GM21360 (cell line): Measurements from ENCODE around the gene P2RX4.
"Not testable (repeated sequence)": the region's sequence is repeated elsewhere in the genome, so short reads cannot be mapped to it uniquely, and the experiment has no call there.

Source experiments
- ATAC-seq: cut with Tn5 transposase; IDR thresholded peaks from one replicate; pipeline ENCODE4 v1.9.1; 2021; ENCODE audit warnings: mild to moderate bottlenecking, moderate library complexity; ENCODE audit not compliant: unreplicated experiment

The P2RX4 gene

DNA sequence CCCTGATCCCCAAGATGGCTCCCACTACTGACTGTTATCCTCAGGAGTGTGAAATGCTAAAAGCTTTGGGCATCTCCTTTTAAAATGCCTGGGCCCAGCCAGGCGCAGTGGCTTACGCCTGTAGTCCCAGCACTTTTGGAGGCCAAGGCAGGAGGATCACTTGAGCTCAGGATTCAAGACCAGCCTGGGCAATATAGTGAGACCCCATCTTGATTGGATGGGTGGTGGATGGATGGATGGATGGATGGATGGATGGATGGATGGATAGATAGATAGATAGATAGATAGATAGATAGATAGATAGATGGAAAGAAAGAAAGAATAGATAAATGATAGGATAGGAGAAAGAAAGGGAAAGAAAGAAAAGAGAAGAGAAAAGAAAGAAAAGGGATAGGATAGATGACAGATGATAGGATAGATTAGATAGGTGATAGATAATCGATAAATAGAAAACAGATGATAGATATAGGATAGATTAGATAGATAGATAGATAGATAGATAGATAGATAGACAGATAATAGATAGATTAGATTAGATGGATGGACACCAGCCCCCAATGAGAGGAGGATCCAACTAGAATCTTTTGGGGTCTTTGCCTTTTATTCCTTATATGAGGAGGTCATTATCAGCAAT lies 9.5 kb downstream of the P2RX4 start:
- ATAC-seq = no peak

DNA sequence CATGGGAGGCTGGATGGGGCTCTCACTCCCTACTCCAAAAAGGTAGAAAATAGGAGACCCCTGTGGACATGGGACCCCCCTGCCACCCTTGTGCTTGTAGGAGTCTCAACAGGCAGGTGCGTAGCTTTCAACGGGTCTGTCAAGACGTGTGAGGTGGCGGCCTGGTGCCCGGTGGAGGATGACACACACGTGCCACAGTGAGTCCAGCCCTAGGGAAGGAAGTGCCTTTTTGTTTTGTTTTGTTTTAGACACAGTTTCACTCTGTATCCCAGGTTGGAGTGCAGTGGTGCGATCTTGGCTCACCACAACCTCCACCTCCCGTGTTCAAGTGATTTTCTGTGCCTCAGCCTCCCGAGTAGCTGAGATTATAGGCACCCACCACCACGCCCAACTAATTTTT lies 12.9 kb downstream of the P2RX4 start:
- ATAC-seq = no peak

DNA sequence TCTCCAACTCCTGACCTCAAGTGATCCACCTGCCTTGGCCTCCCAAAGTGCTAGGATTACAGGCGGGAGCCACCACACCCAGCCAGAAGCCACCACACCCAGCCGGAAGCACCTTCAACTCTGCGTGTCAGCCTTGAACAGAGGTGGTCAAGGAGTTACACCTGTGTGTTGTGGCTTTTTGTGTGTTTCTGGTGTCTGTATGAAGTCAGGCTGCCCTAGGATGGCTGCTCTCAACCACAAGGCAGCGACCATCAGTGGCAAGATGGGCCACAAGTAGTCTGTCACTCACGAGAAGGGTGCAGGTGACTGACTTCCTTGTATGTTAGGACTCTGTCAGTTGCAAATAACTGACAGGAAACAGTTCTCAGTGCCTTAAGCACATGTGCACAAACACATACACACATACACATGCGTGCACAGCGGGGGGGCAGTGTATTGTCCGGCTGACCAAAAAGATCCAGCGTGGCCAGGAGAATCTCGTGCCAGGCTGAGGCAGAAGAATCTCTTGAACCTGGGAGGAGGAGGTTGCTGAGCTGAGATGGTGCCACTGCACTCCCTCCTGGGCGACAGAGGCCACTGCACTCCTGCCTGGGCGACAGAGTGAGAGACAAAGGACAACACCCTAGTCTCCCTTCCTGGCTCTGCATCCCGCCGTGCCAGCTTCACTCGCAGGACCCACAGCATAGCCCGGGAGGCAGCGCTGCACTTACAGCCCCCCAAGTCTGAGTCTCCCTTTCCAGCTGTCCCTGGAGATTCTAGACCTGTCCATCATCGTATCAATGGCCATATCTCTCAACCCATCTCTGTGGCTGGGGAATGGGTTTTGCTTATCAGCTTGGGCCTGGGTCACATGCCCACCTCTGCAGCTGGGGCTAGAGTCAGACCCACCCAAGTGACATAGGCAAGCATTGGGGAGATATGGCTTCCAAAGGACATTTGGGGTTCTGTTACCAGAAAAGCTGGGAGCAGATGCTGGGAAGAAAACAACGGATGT lies 13.7 kb downstream of the P2RX4 start:
- ATAC-seq = no peak

DNA sequence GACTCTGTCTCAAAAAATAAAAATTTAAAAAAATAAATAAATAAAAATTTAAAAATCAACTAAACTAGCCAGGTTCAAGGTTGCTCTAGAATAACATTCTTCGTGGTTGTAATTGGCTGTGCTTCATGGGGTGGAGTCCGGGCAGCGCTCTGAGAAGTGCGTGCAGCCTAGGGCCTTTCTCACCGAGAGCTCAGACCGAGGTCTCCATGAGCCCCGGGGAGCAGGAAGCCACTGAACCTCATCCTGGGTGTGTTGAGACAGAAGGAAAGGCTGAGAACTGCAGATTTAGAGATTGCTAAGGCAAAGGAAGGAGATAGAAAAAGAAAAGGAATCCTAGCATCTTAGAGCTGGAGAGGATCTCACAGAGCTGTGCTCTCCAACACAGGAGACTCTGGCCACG lies 14.7 kb downstream of the P2RX4 start:
- ATAC-seq = no peak

DNA sequence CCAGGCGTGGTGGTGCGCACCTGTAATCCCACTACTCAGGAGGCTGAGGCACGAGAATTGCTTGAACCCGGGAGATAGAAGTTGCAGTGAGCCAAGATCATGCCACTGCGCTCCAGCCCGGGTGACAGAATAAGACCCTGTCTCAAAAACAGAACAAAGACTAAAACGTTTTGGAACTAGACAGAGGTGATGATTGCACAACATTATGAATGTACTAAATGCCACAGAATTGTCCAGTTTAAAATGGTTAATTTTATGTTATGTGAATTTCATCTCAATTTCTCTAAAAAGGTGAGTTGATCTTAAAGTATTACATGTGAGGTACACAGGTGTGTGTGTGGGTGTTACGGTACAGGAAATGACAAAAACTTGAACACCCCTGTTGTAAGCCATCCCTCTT lies 16.5 kb downstream of the P2RX4 start:
- ATAC-seq = no peak

DNA sequence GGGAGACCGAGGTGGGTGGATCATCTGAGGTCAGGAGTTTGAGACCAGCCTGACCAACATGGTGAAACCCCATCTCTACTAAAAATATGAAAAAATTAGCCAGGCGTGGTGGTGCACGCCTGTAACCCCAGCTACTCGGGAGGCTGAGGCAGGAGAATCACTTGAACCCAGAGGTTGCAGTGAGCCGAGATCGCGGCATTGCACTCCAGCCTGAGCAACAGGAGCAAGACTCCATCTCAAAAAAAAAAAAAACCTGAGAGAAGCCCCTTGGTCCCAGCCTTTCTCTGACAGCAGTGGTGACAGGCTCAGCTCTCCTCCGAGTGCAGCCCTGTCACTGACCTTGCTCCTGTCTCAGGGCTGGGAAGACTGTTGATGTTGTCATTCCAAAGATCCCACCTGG lies 16.9 kb downstream of the P2RX4 start:
- not testable (repeated sequence) for ATAC-seq

DNA sequence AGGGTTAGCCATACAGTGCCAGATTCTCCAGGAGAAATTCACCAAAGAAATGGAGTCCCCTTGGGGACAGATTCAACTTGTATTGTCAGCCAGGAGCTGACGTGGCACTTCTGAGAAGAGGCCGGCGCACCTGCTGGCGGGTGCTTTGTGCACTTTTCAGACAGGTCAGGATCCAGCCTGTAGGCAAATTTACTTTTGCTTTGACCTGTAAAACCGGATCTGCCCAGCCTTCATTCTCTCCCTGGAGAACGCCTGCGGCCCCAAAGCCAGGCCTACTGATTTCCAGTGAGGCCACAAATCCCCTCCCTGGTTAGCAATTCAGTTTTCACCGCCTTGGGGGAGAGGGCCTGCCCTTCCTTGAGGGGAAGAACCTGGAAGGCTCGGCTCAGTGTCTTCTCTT lies 17.4 kb downstream of the P2RX4 start:
- ATAC-seq = peak; percentile 66

DNA sequence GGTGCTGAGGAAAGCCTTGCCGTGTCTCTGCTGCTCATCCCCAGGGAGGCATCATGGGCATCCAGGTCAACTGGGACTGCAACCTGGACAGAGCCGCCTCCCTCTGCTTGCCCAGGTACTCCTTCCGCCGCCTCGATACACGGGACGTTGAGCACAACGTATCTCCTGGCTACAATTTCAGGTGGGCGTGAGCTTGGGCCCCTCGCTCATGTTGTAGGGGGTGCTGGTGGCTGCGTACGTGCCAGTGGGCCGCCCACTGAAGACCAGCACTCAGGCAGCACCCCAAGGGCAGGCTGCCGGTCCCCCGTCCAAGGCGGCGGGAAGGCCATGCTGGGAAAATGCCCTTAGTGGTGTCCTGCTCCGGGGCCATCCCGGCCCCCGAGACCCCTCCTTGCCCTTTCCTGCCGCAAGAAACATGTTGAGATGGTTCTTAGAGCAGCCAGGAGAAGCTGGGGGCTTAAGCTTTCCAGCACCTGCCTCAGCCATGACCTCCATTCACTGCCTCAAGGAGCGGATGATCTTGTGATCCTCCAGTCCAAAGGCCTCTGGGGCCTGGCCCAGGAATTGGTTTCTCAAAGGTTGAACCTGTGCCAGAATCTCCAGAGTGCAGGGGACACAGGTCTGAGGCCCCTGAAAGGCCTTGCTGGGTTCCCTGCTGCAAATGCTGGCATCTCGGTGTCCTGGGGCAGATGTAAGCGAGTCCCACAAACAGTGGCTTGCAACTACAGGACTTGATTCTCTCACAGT lies 19.2 kb downstream of the P2RX4 start:
- no peak for ATAC-seq

DNA sequence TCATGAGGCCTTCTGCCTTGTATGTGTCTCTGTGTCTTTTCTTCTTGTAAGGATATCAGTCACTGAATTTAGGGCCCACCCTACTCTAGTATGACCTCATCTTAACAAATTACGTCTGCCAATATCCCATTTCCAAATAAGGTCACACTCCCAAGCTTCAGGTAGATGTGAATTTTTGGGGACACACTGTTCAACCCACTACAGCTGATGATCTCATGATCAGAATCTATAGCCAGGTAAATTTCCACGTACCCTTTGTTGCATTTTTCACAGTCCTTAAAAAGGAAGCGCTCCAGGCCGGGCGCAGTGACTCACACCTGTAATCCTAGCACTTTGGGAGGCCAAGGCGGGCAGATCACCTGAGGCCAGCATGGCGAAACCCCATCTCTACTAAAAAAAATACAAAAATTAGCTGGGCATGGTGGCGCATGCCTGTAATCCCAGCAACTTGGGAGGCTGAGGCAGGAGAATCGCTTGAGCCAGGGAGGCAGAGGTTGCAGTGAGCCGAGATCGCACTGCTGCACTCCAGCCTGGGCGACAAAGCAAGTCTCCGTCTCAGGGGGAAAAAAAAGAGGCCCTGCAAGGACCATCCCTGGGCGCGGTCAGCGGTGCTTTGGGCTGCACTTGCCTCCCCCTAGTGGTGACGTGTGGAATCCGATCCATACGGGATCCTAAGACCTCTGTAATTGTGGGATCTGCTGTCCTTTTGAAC lies 20.1 kb downstream of the P2RX4 start:
- ATAC-seq = not testable (repeated sequence)

DNA sequence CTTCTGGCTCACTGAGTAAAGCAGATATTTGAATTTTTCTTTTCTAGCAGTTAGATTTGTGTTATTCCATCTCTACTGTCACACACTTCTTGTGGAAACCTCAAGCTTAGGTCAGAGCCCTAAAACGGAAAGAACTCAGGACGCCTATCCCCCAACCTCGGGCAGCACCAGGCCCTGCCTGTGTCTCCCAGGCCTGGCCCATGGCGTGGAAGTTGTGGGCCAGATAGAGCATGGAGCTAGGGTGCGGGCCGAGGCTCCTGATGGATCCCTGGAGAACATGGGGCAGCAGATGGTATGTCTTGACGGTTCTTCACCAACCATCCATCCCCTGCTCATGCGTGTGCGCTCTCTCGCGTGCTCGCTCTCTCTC lies 20.6 kb downstream of the P2RX4 start:
- no peak for ATAC-seq

DNA sequence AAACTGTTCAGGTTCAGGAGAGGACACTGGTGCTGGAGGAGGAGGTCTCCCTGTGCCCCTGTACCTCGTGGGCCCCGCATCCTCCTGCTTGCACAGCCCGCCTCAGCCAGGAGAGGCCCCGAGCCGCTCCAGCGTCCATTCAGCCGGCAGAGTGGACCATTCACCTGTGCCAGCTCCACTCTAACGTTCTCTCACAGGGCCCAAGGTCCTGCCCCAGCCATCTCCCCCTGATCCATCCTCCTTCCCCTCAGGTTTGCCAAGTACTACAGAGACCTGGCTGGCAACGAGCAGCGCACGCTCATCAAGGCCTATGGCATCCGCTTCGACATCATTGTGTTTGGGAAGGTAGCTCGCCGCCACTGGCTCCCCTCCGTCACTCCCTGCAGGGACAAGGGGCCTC lies 22.2 kb downstream of the P2RX4 start:
- no peak for ATAC-seq

DNA sequence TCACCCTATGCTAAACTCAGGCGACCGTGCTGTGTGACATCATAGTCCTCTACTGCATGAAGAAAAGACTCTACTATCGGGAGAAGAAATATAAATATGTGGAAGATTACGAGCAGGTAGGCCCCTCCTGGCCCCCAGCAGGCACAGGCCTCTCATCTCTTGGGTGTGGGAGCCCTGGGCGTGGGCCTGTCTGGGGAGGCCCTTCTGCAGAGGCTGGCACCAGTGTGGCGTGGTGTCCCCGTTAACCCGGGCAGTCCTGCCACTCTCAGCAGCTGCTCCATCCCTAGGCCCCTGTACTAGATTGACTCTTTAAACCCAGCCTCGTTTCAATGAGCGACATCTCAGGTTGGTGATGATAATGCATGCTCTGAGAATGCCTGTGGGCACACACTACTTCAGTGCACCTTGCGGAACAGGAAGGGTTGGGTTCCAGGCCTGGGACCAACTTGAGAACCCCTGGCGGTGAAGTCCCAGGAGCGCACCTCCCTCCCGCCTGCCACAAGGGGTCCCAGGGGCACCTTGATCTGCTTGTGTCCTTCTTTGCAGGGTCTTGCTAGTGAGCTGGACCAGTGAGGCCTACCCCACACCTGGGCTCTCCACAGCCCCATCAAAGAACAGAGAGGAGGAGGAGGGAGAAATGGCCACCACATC lies 23.2 kb downstream of the P2RX4 start:
- no peak for ATAC-seq

DNA sequence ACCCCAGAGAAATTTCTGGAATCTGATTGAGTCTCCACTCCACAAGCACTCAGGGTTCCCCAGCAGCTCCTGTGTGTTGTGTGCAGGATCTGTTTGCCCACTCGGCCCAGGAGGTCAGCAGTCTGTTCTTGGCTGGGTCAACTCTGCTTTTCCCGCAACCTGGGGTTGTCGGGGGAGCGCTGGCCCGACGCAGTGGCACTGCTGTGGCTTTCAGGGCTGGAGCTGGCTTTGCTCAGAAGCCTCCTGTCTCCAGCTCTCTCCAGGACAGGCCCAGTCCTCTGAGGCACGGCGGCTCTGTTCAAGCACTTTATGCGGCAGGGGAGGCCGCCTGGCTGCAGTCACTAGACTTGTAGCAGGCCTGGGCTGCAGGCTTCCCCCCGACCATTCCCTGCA lies 23.7 kb downstream of the P2RX4 start:
- ATAC-seq = no peak

DNA sequence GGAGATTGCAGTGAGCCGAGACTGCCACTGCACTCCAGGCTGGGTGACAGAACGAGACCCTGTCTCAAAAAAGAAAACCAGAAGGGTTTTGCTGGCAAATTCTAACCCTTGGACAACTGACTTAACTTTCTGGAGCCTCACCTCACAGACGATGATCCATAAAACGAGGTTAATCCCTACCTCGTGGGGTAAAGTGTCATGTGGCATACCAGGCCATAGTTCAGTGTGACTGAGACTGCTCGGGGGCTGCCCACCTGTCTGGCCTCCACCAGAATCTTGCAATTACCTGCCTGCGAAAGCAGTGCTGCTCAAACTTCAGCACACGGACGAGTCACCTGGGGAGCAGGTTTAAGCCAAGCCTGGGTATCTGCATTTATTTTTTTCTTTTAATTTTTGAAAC lies 26.8 kb downstream of the P2RX4 start:
- no peak for ATAC-seq

DNA sequence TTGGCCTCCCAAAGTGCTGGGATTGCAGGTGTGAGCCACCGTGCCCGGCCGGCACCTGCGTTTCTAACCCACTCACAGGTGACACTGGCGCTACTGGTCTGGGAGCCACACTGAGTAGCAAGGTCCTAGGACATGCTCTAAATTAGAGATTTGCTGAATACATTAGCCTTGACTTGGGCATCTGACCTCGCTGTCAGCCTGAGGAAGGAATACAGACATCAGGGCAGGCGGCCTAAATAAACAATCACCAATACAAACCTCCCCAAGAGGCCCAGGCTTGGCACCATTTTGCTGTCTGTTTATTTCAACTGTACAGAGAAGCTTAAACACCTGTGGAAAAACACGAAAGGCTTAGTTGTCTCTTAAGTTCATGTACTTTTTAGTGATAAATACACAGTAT lies 27.5 kb downstream of the P2RX4 start:
- no peak for ATAC-seq

DNA sequence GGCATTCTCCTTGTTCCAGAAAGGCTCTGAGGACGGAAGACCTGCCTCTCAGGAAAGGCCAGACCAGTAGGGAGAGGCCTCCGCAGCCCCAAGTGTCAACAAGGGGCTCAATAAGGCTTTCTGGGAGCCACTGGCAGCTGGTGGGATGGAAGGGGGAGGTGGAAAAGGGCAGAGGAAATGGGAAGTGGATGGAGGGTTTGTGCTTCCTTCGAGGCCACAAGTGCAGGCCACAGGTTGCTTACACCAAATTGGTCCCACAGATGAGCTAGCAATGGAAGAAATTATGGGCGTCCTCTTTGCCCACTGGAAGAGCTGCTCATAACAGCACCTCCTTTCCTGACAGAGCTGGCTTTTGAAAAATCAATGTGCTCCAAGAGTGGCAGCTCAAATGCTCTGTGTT lies 28.2 kb downstream of the P2RX4 start:
- no peak for ATAC-seq

DNA sequence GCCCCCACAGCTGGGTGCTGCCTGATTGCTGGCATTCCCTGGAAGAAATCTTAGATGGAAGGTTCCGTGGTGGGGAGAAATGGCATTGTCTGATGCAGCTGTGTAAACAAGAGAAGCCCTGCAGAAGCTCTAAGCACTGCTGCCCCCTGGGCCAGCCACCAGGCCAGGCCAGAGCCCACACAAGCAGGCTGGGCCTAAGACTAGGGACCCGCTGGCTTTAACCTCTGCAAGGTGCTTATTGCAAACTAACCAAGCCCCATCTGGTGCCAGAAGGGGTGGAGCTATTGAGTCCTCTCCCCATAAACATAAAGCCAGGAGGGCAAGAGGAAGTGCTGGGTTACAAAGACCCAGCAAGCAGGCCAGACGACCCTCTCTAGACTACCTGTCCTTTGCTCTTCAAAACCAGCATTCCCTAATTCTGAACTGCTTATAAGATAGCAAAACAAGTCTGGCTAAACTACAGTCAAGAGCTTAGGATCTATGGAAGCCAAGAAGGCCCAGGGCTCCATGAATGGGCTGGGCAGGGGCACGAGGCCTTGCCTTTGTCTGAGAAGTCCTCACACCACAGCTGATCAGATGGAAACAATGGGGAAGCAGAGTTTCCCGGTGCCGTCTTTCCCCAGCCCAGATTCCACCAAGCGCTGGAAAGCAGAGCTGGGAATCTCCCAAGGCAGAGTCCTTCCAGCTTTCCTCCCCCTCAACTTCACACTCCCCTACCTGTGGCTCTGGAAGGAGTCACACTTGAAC lies 28.8 kb downstream of the P2RX4 start:
- ATAC-seq = no peak

DNA sequence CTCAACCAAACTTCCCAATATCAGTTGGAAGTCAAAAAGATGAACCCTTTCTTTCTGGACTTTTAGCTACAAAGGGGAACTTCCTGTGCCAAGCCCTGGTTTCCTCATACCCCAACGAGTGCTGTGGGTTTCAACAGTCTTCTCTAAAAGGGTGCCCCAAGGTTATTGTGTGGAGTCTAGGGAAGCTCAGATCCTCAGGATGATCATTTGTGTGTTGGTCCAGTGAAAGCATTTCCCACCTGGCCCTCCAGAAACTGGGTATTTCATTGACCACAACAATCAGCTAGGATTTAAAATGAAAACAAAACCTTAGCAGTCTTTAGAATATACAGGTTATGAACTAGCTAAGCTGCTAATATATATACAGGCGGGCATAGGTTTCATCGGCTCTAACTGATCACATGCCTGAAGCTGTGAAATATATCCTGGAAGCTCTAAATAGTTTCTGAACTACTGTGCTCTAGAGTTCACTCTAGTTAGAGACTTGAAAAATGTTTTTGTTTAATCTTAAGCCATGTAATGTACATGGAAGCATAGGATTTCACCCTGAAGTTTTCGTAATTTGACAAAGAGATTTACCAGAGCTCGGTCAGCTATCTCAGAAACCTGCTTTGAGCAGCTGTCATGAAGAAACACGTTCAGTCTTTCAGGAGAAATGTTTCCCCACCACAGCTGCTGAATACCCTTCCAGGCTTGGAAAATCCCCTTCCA lies 29.6 kb downstream of the P2RX4 start:
- ATAC-seq = no peak

DNA sequence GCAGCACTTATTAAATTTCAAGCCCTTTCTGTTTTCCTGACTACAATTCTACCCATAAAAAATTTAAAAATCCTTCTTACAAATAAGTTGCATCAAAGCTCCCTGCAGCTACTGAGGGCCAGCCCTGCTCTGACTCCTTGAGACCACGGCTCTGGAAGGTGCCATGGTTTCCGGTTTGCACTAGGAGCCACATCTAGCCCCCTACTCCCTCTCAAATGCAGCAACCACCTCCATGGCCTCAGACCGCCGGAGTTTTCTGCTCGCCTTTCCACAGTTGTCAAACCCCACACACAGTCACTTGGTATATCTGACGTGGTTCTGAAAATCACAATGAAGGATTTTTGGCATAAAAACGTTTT lies 30.1 kb downstream of the P2RX4 start:
- ATAC-seq = no peak
